Sigmoid colon (tissue), 4 donors: Measurements from ENCODE around the gene PPP2R5B.
"Not testable (repeated sequence)": the region's sequence is repeated elsewhere in the genome, so short reads cannot be mapped to it uniquely, and the experiment has no call there.

Experiments used
- EP300 ChIP-seq, 4 donors: sonication (generic); formaldehyde crosslinking; IDR thresholded peaks; one replicate each; pipeline ENCODE4 v1.6.1; 2017; ENCODE audit warnings: antibody characterized with exemption in 4 of 4
- POLR2A ChIP-seq, 2 donors: fragments of 450-650 bp; IDR thresholded peaks; one replicate each; pipeline ENCODE4 v1.6.1; 2016; ENCODE audit warnings: antibody characterized with exemption in 2 of 2, mild to moderate bottlenecking in 2 of 2, moderate library complexity in 2 of 2
- POLR2AphosphoS5 ChIP-seq, 4 donors: sonication (generic); formaldehyde crosslinking; IDR thresholded peaks; one replicate each; pipeline ENCODE4 v1.6.1; 2017; ENCODE audit warnings: antibody characterized with exemption in 4 of 4
- TF ChIP-seq, protein P1 (sequence below), 4 experiments: fragments of 450-650 bp in 3 of 4; fragments of 200-600 bp in 1 of 4; IDR thresholded peaks; one replicate each; pipeline ENCODE4 v1.5.1; 2016 to 2019; ENCODE audit warnings: antibody characterized with exemption in 4 of 4, mild to moderate bottlenecking in 3 of 4, moderate library complexity in 2 of 4

- TF ChIP-seq, protein P1, sequence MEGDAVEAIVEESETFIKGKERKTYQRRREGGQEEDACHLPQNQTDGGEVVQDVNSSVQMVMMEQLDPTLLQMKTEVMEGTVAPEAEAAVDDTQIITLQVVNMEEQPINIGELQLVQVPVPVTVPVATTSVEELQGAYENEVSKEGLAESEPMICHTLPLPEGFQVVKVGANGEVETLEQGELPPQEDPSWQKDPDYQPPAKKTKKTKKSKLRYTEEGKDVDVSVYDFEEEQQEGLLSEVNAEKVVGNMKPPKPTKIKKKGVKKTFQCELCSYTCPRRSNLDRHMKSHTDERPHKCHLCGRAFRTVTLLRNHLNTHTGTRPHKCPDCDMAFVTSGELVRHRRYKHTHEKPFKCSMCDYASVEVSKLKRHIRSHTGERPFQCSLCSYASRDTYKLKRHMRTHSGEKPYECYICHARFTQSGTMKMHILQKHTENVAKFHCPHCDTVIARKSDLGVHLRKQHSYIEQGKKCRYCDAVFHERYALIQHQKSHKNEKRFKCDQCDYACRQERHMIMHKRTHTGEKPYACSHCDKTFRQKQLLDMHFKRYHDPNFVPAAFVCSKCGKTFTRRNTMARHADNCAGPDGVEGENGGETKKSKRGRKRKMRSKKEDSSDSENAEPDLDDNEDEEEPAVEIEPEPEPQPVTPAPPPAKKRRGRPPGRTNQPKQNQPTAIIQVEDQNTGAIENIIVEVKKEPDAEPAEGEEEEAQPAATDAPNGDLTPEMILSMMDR (IDR thresholded peaks at IDR 0.05), result not testable (repeated sequence)
- TF ChIP-seq POLR2A, POLR2AphosphoS5, EP300 (IDR thresholded peaks at IDR 0.05): not testable (repeated sequence)
Observed at GRCh38 chr11:64983339-64983738, 58.9 kb downstream of the PPP2R5B start.
